ENCODE data around the gene TFDP2. TPM values are rescaled to one million over a fixed set of nuclear protein-coding genes. Genes with fewer than 3 reads are reported as not detected.

Gene TFDP2
- total and polyA plus RNA-seq, 10 of the 15 experiments (the other 5 are each of a cell fraction or from before 2014, with no cell fraction given): 28.3 to 100 (median 49.7) TPM

DNA sequence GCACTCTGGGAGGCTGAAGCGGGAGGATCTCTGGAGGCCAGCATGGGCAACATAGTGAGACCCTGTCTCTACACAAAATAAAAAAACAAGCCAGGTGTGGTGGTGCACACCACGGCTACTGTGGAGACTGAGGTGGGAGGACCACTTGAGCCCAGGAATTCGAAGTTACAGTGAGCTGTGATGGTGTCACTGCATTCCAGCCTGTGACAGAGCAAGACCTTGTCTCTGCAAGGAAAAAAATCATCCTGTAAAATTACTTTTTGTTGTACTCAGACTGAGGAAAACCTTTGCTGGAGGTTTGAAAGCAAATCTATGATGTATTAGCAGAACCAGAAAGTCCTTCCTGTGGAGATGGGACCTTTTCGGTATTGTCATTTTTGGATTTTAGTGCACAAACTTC, 209.6 kb downstream of the TFDP2 start (continued):
- TF ChIP-seq, protein P1, sequence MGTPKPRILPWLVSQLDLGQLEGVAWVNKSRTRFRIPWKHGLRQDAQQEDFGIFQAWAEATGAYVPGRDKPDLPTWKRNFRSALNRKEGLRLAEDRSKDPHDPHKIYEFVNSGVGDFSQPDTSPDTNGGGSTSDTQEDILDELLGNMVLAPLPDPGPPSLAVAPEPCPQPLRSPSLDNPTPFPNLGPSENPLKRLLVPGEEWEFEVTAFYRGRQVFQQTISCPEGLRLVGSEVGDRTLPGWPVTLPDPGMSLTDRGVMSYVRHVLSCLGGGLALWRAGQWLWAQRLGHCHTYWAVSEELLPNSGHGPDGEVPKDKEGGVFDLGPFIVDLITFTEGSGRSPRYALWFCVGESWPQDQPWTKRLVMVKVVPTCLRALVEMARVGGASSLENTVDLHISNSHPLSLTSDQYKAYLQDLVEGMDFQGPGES (IDR thresholded peaks at IDR 0.05): no peak
- TF ChIP-seq SREBF1 (IDR thresholded peaks at IDR 0.05; ENCODE audit: low read length): no peak
- TF ChIP-seq, protein P2, sequence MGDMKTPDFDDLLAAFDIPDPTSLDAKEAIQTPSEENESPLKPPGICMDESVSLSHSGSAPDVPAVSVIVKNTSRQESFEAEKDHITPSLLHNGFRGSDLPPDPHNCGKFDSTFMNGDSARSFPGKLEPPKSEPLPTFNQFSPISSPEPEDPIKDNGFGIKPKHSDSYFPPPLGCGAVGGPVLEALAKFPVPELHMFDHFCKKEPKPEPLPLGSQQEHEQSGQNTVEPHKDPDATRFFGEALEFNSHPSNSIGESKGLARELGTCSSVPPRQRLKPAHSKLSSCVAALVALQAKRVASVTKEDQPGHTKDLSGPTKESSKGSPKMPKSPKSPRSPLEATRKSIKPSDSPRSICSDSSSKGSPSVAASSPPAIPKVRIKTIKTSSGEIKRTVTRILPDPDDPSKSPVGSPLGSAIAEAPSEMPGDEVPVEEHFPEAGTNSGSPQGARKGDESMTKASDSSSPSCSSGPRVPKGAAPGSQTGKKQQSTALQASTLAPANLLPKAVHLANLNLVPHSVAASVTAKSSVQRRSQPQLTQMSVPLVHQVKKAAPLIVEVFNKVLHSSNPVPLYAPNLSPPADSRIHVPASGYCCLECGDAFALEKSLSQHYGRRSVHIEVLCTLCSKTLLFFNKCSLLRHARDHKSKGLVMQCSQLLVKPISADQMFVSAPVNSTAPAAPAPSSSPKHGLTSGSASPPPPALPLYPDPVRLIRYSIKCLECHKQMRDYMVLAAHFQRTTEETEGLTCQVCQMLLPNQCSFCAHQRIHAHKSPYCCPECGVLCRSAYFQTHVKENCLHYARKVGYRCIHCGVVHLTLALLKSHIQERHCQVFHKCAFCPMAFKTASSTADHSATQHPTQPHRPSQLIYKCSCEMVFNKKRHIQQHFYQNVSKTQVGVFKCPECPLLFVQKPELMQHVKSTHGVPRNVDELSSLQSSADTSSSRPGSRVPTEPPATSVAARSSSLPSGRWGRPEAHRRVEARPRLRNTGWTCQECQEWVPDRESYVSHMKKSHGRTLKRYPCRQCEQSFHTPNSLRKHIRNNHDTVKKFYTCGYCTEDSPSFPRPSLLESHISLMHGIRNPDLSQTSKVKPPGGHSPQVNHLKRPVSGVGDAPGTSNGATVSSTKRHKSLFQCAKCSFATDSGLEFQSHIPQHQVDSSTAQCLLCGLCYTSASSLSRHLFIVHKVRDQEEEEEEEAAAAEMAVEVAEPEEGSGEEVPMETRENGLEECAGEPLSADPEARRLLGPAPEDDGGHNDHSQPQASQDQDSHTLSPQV (IDR thresholded peaks at IDR 0.05): no peak
- no peak for TF ChIP-seq NBN (IDR thresholded peaks at IDR 0.05)
- TF ChIP-seq SP1 (IDR thresholded peaks at IDR 0.05; ENCODE audit: low read depth, low read length): no peak

DNA sequence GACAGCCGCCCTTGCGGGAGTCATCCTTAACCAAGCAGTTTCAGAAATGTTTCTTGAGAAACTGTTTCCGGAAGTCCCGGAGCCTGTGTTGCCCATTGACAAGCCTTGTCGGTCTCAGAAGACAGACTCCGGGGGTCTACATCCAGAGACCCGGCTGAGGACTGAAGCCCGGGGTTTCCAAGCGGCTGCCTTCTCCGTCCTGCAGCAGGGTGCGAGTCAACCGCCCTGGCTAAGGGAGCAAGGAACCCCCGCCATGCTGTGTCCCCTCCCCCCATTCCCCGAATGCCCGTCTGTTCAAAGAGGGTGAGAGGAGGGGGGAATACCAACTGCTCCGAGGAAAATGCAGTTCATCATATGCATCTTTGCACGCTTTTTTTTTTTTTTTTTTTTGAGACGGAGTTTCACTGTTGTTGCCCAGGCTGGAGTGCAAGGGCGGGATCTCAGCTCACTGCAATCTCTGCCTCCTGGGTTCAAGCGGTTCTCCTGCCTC, 211.3 kb downstream of the TFDP2 start:
- Histone ChIP-seq H3K9me3 (replicated peaks; ENCODE audit: control insufficient read depth, insufficient read depth, low read length) (no peaks in the 10 kb centered on the region), H3K4me1 (ENCODE audit: control insufficient read depth, insufficient read depth, low read length) (no peaks in the 10 kb centered on the region), H3K9ac (ENCODE audit: control insufficient read depth, insufficient read depth, low read length) (no peak overlapping the region), H4K20me1 (ENCODE audit: control insufficient read depth, insufficient read depth) (no peaks in the 10 kb centered on the region), H3K79me2 (ENCODE audit: control insufficient read depth, insufficient read depth, low read length) (no peaks in the 10 kb centered on the region), H3K4me2 (ENCODE audit: control insufficient read depth, insufficient read depth) (no peak overlapping the region), H2AFZ (ENCODE audit: control insufficient read depth, low read depth, low read length) (no peak overlapping the region), H3K27ac (ENCODE audit: control insufficient read depth, insufficient read depth) (no peak overlapping the region), H3K27me3 (replicated peaks in 1 of 2; ENCODE audit: control insufficient read depth in 2 of 2, insufficient read depth in 2 of 2, low read length in 1 of 2) (no peaks in the 10 kb centered on the region), H3K4me3 (no peak overlapping the region), H3K36me3 (ENCODE audit: control insufficient read depth in 2 of 2, insufficient read depth in 2 of 2, low read length in 1 of 2) (no peaks in the 10 kb centered on the region)
- 93% methylated on average over 19 of the region's 20 CpGs for WGBS (ENCODE audit: insufficient coverage, insufficient replicate concordance, low lambda C conversion rate, missing lambda C conversion rate)
- CTCF ChIA-PET: no interaction called here
- intact Hi-C loops (cut with micrococcal nuclease; ENCODE audit: unreplicated experiment): no loop called here
- POLR2A ChIA-PET: no interaction called here
- RAD21 ChIA-PET (ENCODE audit: unreplicated experiment): no interaction called here
- DNase-seq (ENCODE audit: low read depth, low spot score): no peak
- no TSS peak for BruUV-seq (replicated peaks)
- no peak for FAIRE-seq
- ATAC-seq: no peak
- SMC1A ChIA-PET (ENCODE audit: uncharacterized antibody, unreplicated experiment): no interaction called here
- in situ Hi-C loops (cut with MboI): no loop called here
- TF ChIP-seq GABPA (IDR thresholded peaks at IDR 0.05; ENCODE audit: low read depth) (no peak), NR2F1 (conservative IDR thresholded peaks at IDR 0.05) (no peak), TARDBP (IDR thresholded peaks at IDR 0.05; ENCODE audit: borderline replicate concordance) (no peak), POU2F2 (IDR thresholded peaks at IDR 0.05; ENCODE audit: borderline replicate concordance, low read depth, low read length) (no peak), RBBP5 (conservative IDR thresholded peaks at IDR 0.05) (no peak)
- TF ChIP-seq, protein P3, sequence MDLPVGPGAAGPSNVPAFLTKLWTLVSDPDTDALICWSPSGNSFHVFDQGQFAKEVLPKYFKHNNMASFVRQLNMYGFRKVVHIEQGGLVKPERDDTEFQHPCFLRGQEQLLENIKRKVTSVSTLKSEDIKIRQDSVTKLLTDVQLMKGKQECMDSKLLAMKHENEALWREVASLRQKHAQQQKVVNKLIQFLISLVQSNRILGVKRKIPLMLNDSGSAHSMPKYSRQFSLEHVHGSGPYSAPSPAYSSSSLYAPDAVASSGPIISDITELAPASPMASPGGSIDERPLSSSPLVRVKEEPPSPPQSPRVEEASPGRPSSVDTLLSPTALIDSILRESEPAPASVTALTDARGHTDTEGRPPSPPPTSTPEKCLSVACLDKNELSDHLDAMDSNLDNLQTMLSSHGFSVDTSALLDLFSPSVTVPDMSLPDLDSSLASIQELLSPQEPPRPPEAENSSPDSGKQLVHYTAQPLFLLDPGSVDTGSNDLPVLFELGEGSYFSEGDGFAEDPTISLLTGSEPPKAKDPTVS (IDR thresholded peaks at IDR 0.05; ENCODE audit: low read depth, low read length): no peak
- TF ChIP-seq, protein P4, sequence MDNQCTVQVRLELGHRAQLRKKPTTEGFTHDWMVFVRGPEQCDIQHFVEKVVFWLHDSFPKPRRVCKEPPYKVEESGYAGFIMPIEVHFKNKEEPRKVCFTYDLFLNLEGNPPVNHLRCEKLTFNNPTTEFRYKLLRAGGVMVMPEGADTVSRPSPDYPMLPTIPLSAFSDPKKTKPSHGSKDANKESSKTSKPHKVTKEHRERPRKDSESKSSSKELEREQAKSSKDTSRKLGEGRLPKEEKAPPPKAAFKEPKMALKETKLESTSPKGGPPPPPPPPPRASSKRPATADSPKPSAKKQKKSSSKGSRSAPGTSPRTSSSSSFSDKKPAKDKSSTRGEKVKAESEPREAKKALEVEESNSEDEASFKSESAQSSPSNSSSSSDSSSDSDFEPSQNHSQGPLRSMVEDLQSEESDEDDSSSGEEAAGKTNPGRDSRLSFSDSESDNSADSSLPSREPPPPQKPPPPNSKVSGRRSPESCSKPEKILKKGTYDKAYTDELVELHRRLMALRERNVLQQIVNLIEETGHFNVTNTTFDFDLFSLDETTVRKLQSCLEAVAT (IDR thresholded peaks at IDR 0.05): no peak
- TF ChIP-seq, protein P5, sequence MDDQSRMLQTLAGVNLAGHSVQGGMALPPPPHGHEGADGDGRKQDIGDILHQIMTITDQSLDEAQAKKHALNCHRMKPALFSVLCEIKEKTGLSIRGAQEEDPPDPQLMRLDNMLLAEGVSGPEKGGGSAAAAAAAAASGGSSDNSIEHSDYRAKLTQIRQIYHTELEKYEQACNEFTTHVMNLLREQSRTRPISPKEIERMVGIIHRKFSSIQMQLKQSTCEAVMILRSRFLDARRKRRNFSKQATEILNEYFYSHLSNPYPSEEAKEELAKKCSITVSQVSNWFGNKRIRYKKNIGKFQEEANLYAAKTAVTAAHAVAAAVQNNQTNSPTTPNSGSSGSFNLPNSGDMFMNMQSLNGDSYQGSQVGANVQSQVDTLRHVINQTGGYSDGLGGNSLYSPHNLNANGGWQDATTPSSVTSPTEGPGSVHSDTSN (IDR thresholded peaks at IDR 0.05; ENCODE audit: insufficient replicate concordance, low read depth, low read length): no peak
